Right cardiac atrium (tissue), 5 donors: Measurements from ENCODE around the gene AQP10. TPM values are rescaled to one million over a fixed set of nuclear protein-coding genes. Genes with fewer than 3 reads are reported as not detected.
A peak's percentile ranks its signal among the peaks of the same experiment; 100 is the strongest.

Source experiments
- ATAC-seq, 2 donors: fragments of 200-7000 bp; cut with Tn5 transposase; one replicate each; pipeline versions ENCODE4 v1.8.0 to v1.9.1; 2020; ENCODE audit warnings: moderate library complexity in 2 of 2, mild to moderate bottlenecking in 1 of 2
- DNase-seq, 3 donors: peaks; one replicate each; pipeline ENCODE4 v3.0.0-alpha.2; 2020
- H3K27ac ChIP-seq: one replicate; pipeline ENCODE4 v1.5.1; 2013; ENCODE audit warnings: mild to moderate bottlenecking, low read length, control low read depth, moderate library complexity
- H3K27me3 ChIP-seq: one replicate; pipeline ENCODE4 v1.6.1; 2013; ENCODE audit not compliant: control insufficient read depth, insufficient read depth
- H3K4me1 ChIP-seq: one replicate; pipeline ENCODE4 v1.6.1; 2013; ENCODE audit warnings: low read length; ENCODE audit not compliant: control insufficient read depth, insufficient read depth
- H3K4me3 ChIP-seq: one replicate; pipeline ENCODE4 v1.5.1; 2013; ENCODE audit warnings: low read length, control low read depth
- H3K9me3 ChIP-seq: one replicate; pipeline ENCODE4 v1.6.1; 2013; ENCODE audit warnings: low read length; ENCODE audit not compliant: control insufficient read depth
- WGBS: extraction: QIAGEN DNeasy Blood & Tissue Kit; methylation state at CpG from one replicate; pipeline ENCODE4 v1.1.7; 2013; 5-methylcytosine and 5-hydroxymethylcytosine counted together
- intact Hi-C, 4 donors: fragments of 100-400 bp; cut with DNase I; formaldehyde crosslinking; loops; one replicate each; pipeline versions ENCODE4 v1.11.0 to v1.14.0; 2022 to 2023
- polyA plus RNA-seq: library from polyadenylated mRNA; stranded (reverse); fragments of 200-250 nt; gene quantifications from one replicate; pipeline ENCODE4 v1.2.3, GENCODE V29; 2013
- total RNA-seq, 4 donors: library from RNA; stranded (reverse); fragmentation: NEBNext Ultra II Directional; extraction: Animal tissue kit (Norgen Biotek cat#: 25700); gene quantifications; one replicate each; pipeline ENCODE4 v1.2.1, GENCODE V29; 2021
- donor health status: healthy with polysubstance abuse.
- donor health status: DM: no; HTN: yes; CAD: no.
- donor health status: DM: no; HTN: no; CAD: no.
- donor health status: DM: no; HTN: yes; CAD: no; lungs with severe emphysema.
- donor health status: DM: yes; HTN: yes; CAD: no.

The AQP10 gene
- total and polyA plus RNA-seq, 5 donors = 0.12 to 0.37 (median 0.21) TPM; not detected in 1

GRCh38 chr1:154324669-154325582 is 4.0 kb downstream of the AQP10 start, which contains the start of gene ATP8B2:
ATP8B2 (plus strand) TSS chr1:154325525; CDS start chr1:154328142, 2,617 bp downstream.
- under 1% methylated on average over 56 of the region's 56 CpGs for WGBS
- peak; percentile 77 to 90 (median 88) for DNase-seq
- peak; percentile 51 to 58 for ATAC-seq
- Histone ChIP-seq H3K4me3 (peak within 1 kb of the TSS; percentile 97), H3K4me1 (peaks cover 13% of the 10 kb centered on the region), H3K27ac (peak within 1 kb of the TSS; percentile 87), H3K27me3 (no peaks in the 10 kb centered on the region), H3K9me3 (no peaks in the 10 kb centered on the region)
- intact Hi-C loops = loop anchor here in 1 of 4 donors (10.0 kb wide), 1 partner anchor 100 kb away; the partner anchor contains the start of gene UBAP2L

DNA sequence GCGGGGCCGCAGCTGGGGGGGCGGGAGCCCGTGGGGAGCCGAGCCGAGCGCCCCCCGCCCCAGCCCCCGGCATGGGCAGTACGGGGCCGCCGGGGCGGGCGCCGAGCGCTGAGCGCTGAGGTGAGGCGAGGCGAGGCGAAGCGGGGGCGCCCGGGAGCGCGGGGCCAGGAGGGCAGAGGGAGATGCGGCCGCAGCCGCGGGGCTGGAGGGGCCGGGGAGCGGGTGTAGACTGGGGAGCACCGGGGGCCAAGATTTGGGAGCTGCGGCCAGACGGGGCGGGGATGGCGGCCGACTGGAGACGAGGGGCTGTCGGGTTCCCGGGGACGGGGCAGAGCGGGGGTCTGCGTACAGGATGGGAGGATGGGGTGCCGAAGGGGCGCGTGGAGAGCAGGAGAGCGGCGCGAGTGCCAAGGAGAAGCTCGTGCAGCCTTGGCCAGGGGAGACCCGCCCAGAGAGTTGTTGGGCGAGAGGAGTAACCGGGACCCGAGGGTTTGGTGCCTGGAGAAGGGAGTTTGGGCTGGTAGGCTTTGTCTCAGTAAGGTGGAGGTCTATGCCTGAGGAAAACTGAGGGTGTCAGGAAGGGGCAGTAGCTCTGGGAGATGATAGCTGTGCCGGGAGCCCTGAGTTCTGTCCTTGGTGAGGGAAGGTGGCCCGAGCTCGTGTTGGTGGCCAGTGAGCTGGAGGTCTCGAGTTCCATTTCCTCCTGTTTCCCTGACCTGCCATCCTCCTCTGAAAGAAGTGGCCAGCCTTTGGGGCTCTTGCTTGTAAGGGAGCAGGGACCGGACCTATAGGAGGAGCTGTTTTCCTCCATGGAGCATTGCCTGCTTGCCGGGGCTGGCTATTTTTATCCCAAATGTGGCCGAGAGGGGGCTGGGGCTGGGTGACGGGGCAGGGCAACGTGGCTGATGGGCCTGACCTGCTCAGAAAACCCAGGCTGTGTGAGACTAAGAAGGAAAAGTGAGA is 5.0 kb downstream of the AQP10 start:
- peaks cover 13% of the 10 kb centered on the region for H3K4me1 ChIP-seq
- intact Hi-C loops = loop anchor here in 1 of 4 donors (10.0 kb wide), 1 partner anchor 101 kb away; the partner anchor contains the start of gene UBAP2L
- WGBS = under 1% methylated on average over 63 of the region's 63 CpGs

GRCh38 chr1:154326546-154327465 is 5.9 kb downstream of the AQP10 start:
- DNase-seq = peak; percentile 81 to 85 (median 83)
- peak; percentile 15 to 70 for ATAC-seq
- peak overlapping the region; percentile 97 for H3K4me3 ChIP-seq
- peaks cover 13% of the 10 kb centered on the region for H3K4me1 ChIP-seq
- H3K27ac ChIP-seq = peak overlapping the region; percentile 87
- H3K9me3 ChIP-seq = no peaks in the 10 kb centered on the region
- intact Hi-C loops = loop anchor here in 1 of 4 donors (10.0 kb wide), 1 partner anchor 102 kb away; the partner anchor contains the start of gene UBAP2L
- whole genome bisulfite sequencing = 46% methylated on average over 6 of the region's 6 CpGs
- no peaks in the 10 kb centered on the region for H3K27me3 ChIP-seq

More for the DNA sequence above, 5.0 kb downstream of the AQP10 start:
- Histone ChIP-seq H3K27me3 (no peaks in the 10 kb centered on the region), H3K9me3 (no peaks in the 10 kb centered on the region), H3K4me3 (peak overlapping the region; percentile 97), H3K27ac (peak overlapping the region; percentile 87)
- DNase-seq (peak; percentile 74 to 88 (median 84)), ATAC-seq (peak; percentile 52 to 54)

DNA sequence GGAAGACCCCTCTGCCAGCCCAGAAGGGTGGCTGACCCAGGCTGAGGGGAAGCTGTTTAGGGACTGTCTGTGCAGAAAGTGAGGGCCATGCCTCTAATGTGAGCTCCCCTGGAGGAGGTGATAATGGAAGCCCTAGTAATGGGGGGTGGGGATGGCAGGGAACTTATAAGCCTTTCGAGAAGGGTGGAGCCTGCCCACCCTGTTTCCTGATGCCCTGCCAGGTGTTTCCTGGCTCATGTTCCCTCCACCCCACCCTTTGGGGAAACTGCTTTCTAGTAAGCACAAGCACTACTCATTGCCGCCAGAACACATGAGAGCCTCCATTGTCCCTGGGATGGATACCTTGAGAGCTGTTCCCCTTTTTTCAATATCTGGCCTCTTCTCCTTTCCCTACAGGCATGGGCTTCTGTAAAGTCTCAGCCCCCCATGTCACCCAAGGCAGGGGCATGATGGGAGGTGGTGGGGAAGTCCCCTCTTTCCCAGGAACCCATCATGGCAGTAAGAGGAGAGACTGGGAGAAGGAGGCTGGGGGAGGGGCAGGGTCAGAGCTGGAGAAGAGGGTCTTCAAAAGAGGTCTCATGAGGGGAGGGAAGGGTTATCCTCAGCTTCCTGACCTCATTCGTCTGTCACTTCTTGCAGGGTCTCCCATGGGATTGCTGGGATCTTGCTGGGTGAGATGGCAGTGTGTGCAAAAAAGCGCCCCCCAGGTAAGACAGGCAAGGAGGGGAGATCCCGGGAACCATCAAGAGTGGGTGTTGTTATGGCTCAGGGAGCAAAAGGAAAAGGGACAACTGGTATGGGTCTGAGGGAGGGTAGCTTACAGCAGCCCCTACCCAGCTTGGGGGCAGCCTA is 6.8 kb downstream of the AQP10 start:
- DNase-seq (peak in 1 of 3 donors; percentile 63), ATAC-seq (no peak)
- Histone ChIP-seq H3K27me3 (no peaks in the 10 kb centered on the region), H3K9me3 (no peaks in the 10 kb centered on the region), H3K4me1 (peaks cover 13% of the 10 kb centered on the region), H3K4me3 (peak overlapping the region; percentile 50), H3K27ac (peak overlapping the region; percentile 14)
- WGBS = 34% methylated on average over 5 of the region's 5 CpGs
- intact Hi-C loops = loop anchor here in 1 of 4 donors (10.0 kb wide), 1 partner anchor 103 kb away; the partner anchor contains the start of gene UBAP2L

GRCh38 chr1:154328318-154329151 is 7.6 kb downstream of the AQP10 start:
- intact Hi-C loops = loop anchor here in 1 of 4 donors (10.0 kb wide), 1 partner anchor 104 kb away; the partner anchor contains the start of gene UBAP2L

GRCh38 chr1:154329152-154329521 is 8.2 kb downstream of the AQP10 start:
- H3K4me1 ChIP-seq = peaks cover 13% of the 10 kb centered on the region
- whole genome bisulfite sequencing = 61% methylated on average over 6 of the region's 6 CpGs
- H3K27ac ChIP-seq = peak overlapping the region; percentile 2
- no peak for DNase-seq
- no peaks in the 10 kb centered on the region for H3K9me3 ChIP-seq
- H3K27me3 ChIP-seq = no peaks in the 10 kb centered on the region
- peak overlapping the region; percentile 50 for H3K4me3 ChIP-seq
- intact Hi-C loops = loop anchor here in 1 of 4 donors (10.0 kb wide), 1 partner anchor 104 kb away; the partner anchor contains the start of gene UBAP2L
- no peak for ATAC-seq

More at GRCh38 chr1:154328318-154329151, 7.6 kb downstream of the AQP10 start:
- no peaks in the 10 kb centered on the region for H3K9me3 ChIP-seq
- 5% methylated on average over 76 of the region's 76 CpGs for WGBS
- ATAC-seq (peak; percentile 70 to 80), DNase-seq (peak; percentile 89 to 96 (median 96))
- no peaks in the 10 kb centered on the region for H3K27me3 ChIP-seq
- peak overlapping the region; percentile 14 for H3K27ac ChIP-seq
- peaks cover 13% of the 10 kb centered on the region for H3K4me1 ChIP-seq
- H3K4me3 ChIP-seq = peak overlapping the region; percentile 50

DNA sequence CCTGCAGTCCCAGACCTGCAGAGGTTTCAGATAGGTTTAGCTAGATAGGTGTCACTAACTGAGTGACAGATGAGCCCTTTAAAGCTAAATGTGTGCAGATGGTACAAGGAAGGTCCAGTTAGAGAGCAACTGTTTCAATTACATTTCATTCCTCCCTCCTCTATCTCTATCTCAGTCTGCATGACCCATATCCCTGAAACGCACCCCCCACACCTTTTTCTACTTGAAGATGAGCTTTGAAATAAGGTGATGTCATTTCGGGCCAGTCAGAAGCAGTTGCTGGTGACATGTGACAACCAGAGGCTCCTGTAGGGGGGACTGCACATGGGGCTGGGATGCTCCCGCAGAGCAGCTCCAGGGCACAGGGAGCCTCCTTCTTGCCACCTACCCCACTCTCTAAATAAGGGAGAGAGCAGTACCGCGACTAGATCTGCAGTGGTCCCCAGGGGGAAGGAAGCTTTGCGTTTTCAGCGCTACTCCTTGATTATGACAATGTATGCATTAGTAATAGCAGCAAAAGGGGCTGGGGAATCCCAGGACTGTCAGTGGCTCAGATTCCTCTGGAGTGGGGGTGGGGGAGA is 8.7 kb downstream of the AQP10 start:
- Histone ChIP-seq H3K4me3 (no peak overlapping the region), H3K9me3 (no peaks in the 10 kb centered on the region), H3K27me3 (no peaks in the 10 kb centered on the region), H3K27ac (no peak overlapping the region), H3K4me1 (peaks cover 13% of the 10 kb centered on the region)
- WGBS = 69% methylated on average over 7 of the region's 7 CpGs
- intact Hi-C loops = loop anchor here in 1 of 4 donors (10.0 kb wide), 1 partner anchor 105 kb away; the partner anchor contains the start of gene UBAP2L
- DNase-seq (no peak), ATAC-seq (no peak)

DNA sequence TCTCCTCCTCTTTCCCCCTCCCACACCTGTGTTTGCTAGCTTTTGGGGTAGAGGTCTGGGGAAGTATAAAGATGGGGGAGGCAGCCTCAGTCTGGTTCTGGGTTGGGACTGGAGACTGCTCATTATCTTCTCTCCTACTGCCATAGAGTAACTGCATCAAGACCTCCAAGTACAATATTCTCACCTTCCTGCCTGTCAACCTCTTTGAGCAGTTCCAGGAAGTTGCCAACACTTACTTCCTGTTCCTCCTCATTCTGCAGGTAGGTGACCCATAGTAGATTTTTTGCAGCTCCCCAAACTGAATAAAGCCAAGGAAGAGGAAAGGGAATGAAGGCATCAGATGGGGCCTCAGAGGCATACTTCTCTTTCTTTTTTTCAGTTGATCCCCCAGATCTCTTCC is 9.8 kb downstream of the AQP10 start:
- H3K4me1 ChIP-seq = peaks cover 13% of the 10 kb centered on the region
- H3K27me3 ChIP-seq = no peaks in the 10 kb centered on the region
- no peak overlapping the region for H3K27ac ChIP-seq
- ATAC-seq (no peak), DNase-seq (no peak)
- intact Hi-C loops = no loop called here
- H3K4me3 ChIP-seq = no peak overlapping the region
- H3K9me3 ChIP-seq = no peaks in the 10 kb centered on the region
